Stimulated activated naive CD4-positive, alpha-beta T cell treated with Interleukin-2 at 50 U/mL for 16 hours (primary cell): Measurements from ENCODE around the gene VWA5B1.

Experiments
- DNase-seq: peaks from one replicate; lab custom pipeline; 2025; lab: John Stamatoyannopoulos, UW

VWA5B1 gene

GRCh38 chr1:20367626-20368025, 77.0 kb downstream of the VWA5B1 start:
- DNase-seq, result no peak

- no peak for DNase-seq
Measured at GRCh38 chr1:20368866-20369470, 78.3 kb downstream of the VWA5B1 start.

GRCh38 chr1:20370698-20371097, 80.0 kb downstream of the VWA5B1 start:
- no peak for DNase-seq

- no peak for DNase-seq
Measured at GRCh38 chr1:20371411-20371810, 80.7 kb downstream of the VWA5B1 start.

GRCh38 chr1:20371883-20372282, 81.2 kb downstream of the VWA5B1 start:
- no peak for DNase-seq

GRCh38 chr1:20372676-20373075, 82.0 kb downstream of the VWA5B1 start:
- no peak for DNase-seq

GRCh38 chr1:20373286-20373685, 82.6 kb downstream of the VWA5B1 start:
- DNase-seq, result no peak

GRCh38 chr1:20373764-20374163, 83.1 kb downstream of the VWA5B1 start:
- no peak for DNase-seq

GRCh38 chr1:20375563-20375962, 84.9 kb downstream of the VWA5B1 start:
- DNase-seq, result no peak

GRCh38 chr1:20376171-20376570, 85.5 kb downstream of the VWA5B1 start:
- no peak for DNase-seq

GRCh38 chr1:20376880-20377494, 86.3 kb downstream of the VWA5B1 start:
- peak; percentile 36 for DNase-seq

GRCh38 chr1:20377516-20378270, 87.0 kb downstream of the VWA5B1 start:
- DNase-seq, result no peak

GRCh38 chr1:20379075-20379474, 88.4 kb downstream of the VWA5B1 start:
- DNase-seq, result no peak

GRCh38 chr1:20380175-20380574, 89.5 kb downstream of the VWA5B1 start:
- no peak for DNase-seq

- DNase-seq, result no peak
Measured at GRCh38 chr1:20380616-20381035, 90.0 kb downstream of the VWA5B1 start.

- no peak for DNase-seq
Measured at GRCh38 chr1:20381045-20381641, 90.5 kb downstream of the VWA5B1 start.

GRCh38 chr1:20381961-20382360, 91.3 kb downstream of the VWA5B1 start:
- DNase-seq, result no peak

GRCh38 chr1:20382711-20383110, 92.0 kb downstream of the VWA5B1 start:
- no peak for DNase-seq

- DNase-seq, result no peak
Measured at GRCh38 chr1:20383631-20384030, 93.0 kb downstream of the VWA5B1 start.

- no peak for DNase-seq
Measured at GRCh38 chr1:20385630-20386029, 95.0 kb downstream of the VWA5B1 start.

- no peak for DNase-seq
Measured at GRCh38 chr1:20386323-20387081, 95.8 kb downstream of the VWA5B1 start.

- no peak for DNase-seq
Measured at GRCh38 chr1:20389571-20389970, 98.9 kb downstream of the VWA5B1 start.
